Activated T-helper 1 cell treated with anti-CD3 and anti-CD28 coated beads, Interleukin-12 subunit alpha, Interleukin-12 subunit beta, Interleukin-2, Interleukin-4 antibody, amounts not matched to agents 30 ng/mL and 10 ng/mL and 1 ng/mL, durations not matched to agents 14 hours and 24 hours and 36 hours (primary cell): Measurements from ENCODE around the gene ANKRD62. TPM values are rescaled to one million over a fixed set of nuclear protein-coding genes. Genes with fewer than 3 reads are reported as not detected.

Experiments used
- DNase-seq: peaks from one replicate; pipeline ENCODE4 v3.0.0; 2021; ENCODE audit warnings: low spot score
- H3K27ac Mint-ChIP-seq: one replicate; pipeline ENCODE4 v1.8.0; 2021; ENCODE audit warnings: mild to moderate bottlenecking, mixed read lengths
- H3K27me3 Mint-ChIP-seq: one replicate; pipeline ENCODE4 v1.8.0; 2022; ENCODE audit warnings: mild to moderate bottlenecking, moderate library complexity, mixed read lengths; ENCODE audit not compliant: insufficient read depth
- H3K36me3 Mint-ChIP-seq: one replicate; pipeline ENCODE4 v1.8.0; 2021; ENCODE audit warnings: low read depth, mixed read lengths
- H3K4me1 Mint-ChIP-seq: one replicate; pipeline ENCODE4 v1.8.0; 2021; ENCODE audit warnings: low read depth, mixed read lengths
- H3K4me3 Mint-ChIP-seq: one replicate; pipeline ENCODE4 v1.8.0; 2021; ENCODE audit warnings: mild to moderate bottlenecking, moderate library complexity, mixed read lengths
- H3K9me3 Mint-ChIP-seq: one replicate; pipeline ENCODE4 v1.8.0; 2021; ENCODE audit warnings: mixed read lengths
- intact Hi-C: fragments of 100-400 bp; cut with micrococcal nuclease; formaldehyde crosslinking; loops from one replicate; pipeline ENCODE4 v1.15.1; 2024
- total RNA-seq: library from RNA; stranded (reverse); gene quantifications from 2 replicates; pipeline ENCODE4 v1.2.3, GENCODE V29; 2022

The ANKRD62 gene
- total RNA-seq: not detected in 2 replicates

- Mint-ChIP-seq H3K27ac (no peak within 1 kb of the TSS), H3K9me3 (no peaks in the 10 kb centered on the region), H3K4me1 (peaks cover 7% of the 10 kb centered on the region), H3K4me3 (no peak within 1 kb of the TSS), H3K27me3 (no peaks in the 10 kb centered on the region), H3K36me3 (no peaks in the 10 kb centered on the region)
- DNase-seq: no peak
- intact Hi-C loops: no loop called here
These were observed at the start of gene ANKRD62 for GRCh38 chr18:12093520-12094257. TSS of gene ANKRD62 (plus strand) at chr18:12093843. CDS start at chr18:12094018, 175 bp downstream.

- Mint-ChIP-seq H3K27ac (no peak overlapping the region), H3K36me3 (no peaks in the 10 kb centered on the region), H3K9me3 (no peaks in the 10 kb centered on the region), H3K4me3 (no peak overlapping the region), H3K4me1 (peaks cover 27% of the 10 kb centered on the region), H3K27me3 (no peaks in the 10 kb centered on the region)
- intact Hi-C loops: no loop called here
- DNase-seq: no peak
These were observed 49.1 kb upstream of the ANKRD62 start for GRCh38 chr18:12044591-12044990.

- no peaks in the 10 kb centered on the region for H3K36me3 Mint-ChIP-seq
- no peak overlapping the region for H3K4me3 Mint-ChIP-seq
- intact Hi-C loops: no loop called here
- H3K9me3 Mint-ChIP-seq: no peaks in the 10 kb centered on the region
- H3K27ac Mint-ChIP-seq: no peak overlapping the region
- peaks cover 24% of the 10 kb centered on the region for H3K4me1 Mint-ChIP-seq
- H3K27me3 Mint-ChIP-seq: peaks cover 1% of the 10 kb centered on the region
- DNase-seq: no peak
These were observed 47.4 kb upstream of the ANKRD62 start for GRCh38 chr18:12046046-12046750.

- Mint-ChIP-seq H3K9me3 (no peaks in the 10 kb centered on the region), H3K27ac (no peak overlapping the region), H3K4me3 (no peak overlapping the region), H3K27me3 (peaks cover 2% of the 10 kb centered on the region), H3K36me3 (no peaks in the 10 kb centered on the region), H3K4me1 (peaks cover 17% of the 10 kb centered on the region)
- intact Hi-C loops: no loop called here
- DNase-seq: no peak
These were observed 46.8 kb upstream of the ANKRD62 start for GRCh38 chr18:12046751-12047335.

GRCh38 chr18:12048010-12048826, 45.4 kb upstream of the ANKRD62 start:
- DNase-seq: no peak
- Mint-ChIP-seq H3K27ac (no peak overlapping the region), H3K9me3 (no peaks in the 10 kb centered on the region), H3K27me3 (peaks cover 5% of the 10 kb centered on the region), H3K4me1 (peaks cover 12% of the 10 kb centered on the region), H3K4me3 (no peak overlapping the region), H3K36me3 (no peaks in the 10 kb centered on the region)
- intact Hi-C loops: no loop called here

- Mint-ChIP-seq H3K27ac (no peak overlapping the region), H3K36me3 (no peaks in the 10 kb centered on the region), H3K4me1 (peaks cover 12% of the 10 kb centered on the region), H3K9me3 (no peaks in the 10 kb centered on the region), H3K4me3 (no peak overlapping the region), H3K27me3 (peaks cover 5% of the 10 kb centered on the region)
- no peak for DNase-seq
- intact Hi-C loops: no loop called here
These were observed 44.8 kb upstream of the ANKRD62 start for GRCh38 chr18:12048827-12049175.

- no peak for DNase-seq
- Mint-ChIP-seq H3K9me3 (no peaks in the 10 kb centered on the region), H3K4me3 (no peak overlapping the region), H3K36me3 (no peaks in the 10 kb centered on the region), H3K4me1 (peaks cover 12% of the 10 kb centered on the region), H3K27me3 (peaks cover 10% of the 10 kb centered on the region), H3K27ac (no peak overlapping the region)
- intact Hi-C loops: no loop called here
These were observed 43.4 kb upstream of the ANKRD62 start for GRCh38 chr18:12049978-12050811.

- H3K9me3 Mint-ChIP-seq: no peaks in the 10 kb centered on the region
- H3K4me1 Mint-ChIP-seq: peaks cover 12% of the 10 kb centered on the region
- H3K4me3 Mint-ChIP-seq: no peak overlapping the region
- no peak overlapping the region for H3K27ac Mint-ChIP-seq
- H3K27me3 Mint-ChIP-seq: peaks cover 10% of the 10 kb centered on the region
- intact Hi-C loops: no loop called here
- no peaks in the 10 kb centered on the region for H3K36me3 Mint-ChIP-seq
- no peak for DNase-seq
These were observed 40.8 kb upstream of the ANKRD62 start for GRCh38 chr18:12052866-12053265.

- no peaks in the 10 kb centered on the region for H3K36me3 Mint-ChIP-seq
- intact Hi-C loops: no loop called here
These were observed 40.4 kb upstream of the ANKRD62 start for GRCh38 chr18:12053289-12053688.

GRCh38 chr18:12056034-12056883, 37.4 kb upstream of the ANKRD62 start:
- Mint-ChIP-seq H3K9me3 (no peaks in the 10 kb centered on the region), H3K4me1 (no peaks in the 10 kb centered on the region), H3K27me3 (peaks cover 8% of the 10 kb centered on the region), H3K27ac (no peak overlapping the region), H3K4me3 (no peak overlapping the region), H3K36me3 (no peaks in the 10 kb centered on the region)
- intact Hi-C loops: no loop called here
- no peak for DNase-seq

More at GRCh38 chr18:12053289-12053688, 40.4 kb upstream of the ANKRD62 start:
- no peak for DNase-seq
- Mint-ChIP-seq H3K27ac (no peak overlapping the region), H3K4me1 (peaks cover 12% of the 10 kb centered on the region), H3K27me3 (peaks cover 10% of the 10 kb centered on the region), H3K9me3 (no peaks in the 10 kb centered on the region), H3K4me3 (no peak overlapping the region)

- Mint-ChIP-seq H3K36me3 (no peaks in the 10 kb centered on the region), H3K4me3 (no peak overlapping the region), H3K4me1 (no peaks in the 10 kb centered on the region), H3K27ac (no peak overlapping the region), H3K27me3 (peaks cover 8% of the 10 kb centered on the region), H3K9me3 (no peaks in the 10 kb centered on the region)
- intact Hi-C loops: no loop called here
- DNase-seq: no peak
These were observed 36.7 kb upstream of the ANKRD62 start for GRCh38 chr18:12056884-12057402.
